SH-SY5Y (cell line): Measurements from ENCODE around the gene EXOSC5.

Experiments
- GATA2 ChIP-seq: IDR thresholded peaks from 2 replicates; pipeline ENCODE4 v1.6.1; 2011; ENCODE audit warnings: mild to moderate bottlenecking, low read depth, low read length
- GATA3 ChIP-seq: IDR thresholded peaks from 2 replicates; pipeline ENCODE4 v1.6.1; 2011; ENCODE audit warnings: low read depth, mild to moderate bottlenecking, low read length, moderate library complexity

DNA sequence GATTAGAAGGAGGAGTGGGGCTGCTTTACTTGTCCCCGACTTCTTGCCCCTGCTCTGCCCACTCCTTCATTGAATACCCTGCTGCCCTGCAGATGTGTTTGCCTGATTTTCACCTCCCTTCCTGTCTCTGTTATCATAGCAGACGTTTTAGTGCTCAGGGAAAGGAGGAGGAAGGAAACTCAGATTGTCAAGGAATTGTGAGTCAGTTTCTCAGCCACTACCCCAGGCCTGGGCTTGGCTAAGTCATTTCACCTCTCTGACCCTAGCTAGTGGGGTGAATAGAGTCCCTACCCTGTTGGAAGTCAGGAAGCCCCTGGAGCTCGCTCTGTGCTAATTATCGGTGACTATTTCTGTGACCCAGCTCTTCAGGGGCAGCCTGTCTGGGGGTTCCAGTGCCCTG lies 4.3 kb upstream of the EXOSC5 start:
- no peak for TF ChIP-seq GATA2
- TF ChIP-seq GATA3 = no peak
